AG09319 (cell line): ENCODE data around the gene SLC10A1.

Experiments
- DNase-seq: peaks from one replicate; pipeline ENCODE4 v3.0.0-alpha.2; 2010; ENCODE audit warnings: low read depth; ENCODE audit errors: extremely low read depth
- TF ChIP-seq, protein P1 (sequence below): IDR thresholded peaks from 2 replicates; pipeline ENCODE4 v1.5.1; 2011; ENCODE audit warnings: low read depth, mild to moderate bottlenecking, inconsistent platforms, low read length, moderate library complexity

SLC10A1 gene

DNA sequence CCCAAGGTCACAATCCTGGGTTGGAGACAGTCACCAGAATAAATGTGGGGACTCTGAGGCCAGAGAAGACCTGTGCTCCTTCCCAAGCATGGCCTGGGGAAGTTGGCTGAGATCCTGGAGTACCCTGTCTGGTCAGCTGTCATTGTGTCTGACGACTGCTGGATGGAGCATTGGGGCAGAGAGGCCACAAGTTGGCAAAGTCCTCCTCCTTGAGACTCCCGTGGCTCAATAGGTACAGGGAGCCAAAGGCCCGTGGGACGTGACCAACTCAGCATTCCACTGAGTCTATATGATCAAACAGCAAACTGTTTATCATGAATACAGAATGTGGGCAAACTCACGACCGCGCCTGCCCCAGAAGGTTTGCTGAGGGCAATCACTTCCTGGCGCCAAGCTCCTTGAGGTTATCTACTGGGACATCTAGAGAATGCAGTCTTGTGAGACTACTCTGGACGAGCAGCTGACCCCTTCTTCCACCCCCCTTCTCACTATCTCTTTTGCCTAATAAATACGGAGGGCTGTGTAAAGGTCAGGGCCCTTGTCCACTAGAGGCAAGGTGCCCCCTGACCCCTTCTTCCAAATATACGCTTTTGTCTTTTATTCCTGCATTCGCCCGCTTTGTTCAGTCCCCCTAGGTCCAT, 14.3 kb upstream of the SLC10A1 start:
- DNase-seq = no peak
- TF ChIP-seq, protein P1, sequence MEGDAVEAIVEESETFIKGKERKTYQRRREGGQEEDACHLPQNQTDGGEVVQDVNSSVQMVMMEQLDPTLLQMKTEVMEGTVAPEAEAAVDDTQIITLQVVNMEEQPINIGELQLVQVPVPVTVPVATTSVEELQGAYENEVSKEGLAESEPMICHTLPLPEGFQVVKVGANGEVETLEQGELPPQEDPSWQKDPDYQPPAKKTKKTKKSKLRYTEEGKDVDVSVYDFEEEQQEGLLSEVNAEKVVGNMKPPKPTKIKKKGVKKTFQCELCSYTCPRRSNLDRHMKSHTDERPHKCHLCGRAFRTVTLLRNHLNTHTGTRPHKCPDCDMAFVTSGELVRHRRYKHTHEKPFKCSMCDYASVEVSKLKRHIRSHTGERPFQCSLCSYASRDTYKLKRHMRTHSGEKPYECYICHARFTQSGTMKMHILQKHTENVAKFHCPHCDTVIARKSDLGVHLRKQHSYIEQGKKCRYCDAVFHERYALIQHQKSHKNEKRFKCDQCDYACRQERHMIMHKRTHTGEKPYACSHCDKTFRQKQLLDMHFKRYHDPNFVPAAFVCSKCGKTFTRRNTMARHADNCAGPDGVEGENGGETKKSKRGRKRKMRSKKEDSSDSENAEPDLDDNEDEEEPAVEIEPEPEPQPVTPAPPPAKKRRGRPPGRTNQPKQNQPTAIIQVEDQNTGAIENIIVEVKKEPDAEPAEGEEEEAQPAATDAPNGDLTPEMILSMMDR = no peak

DNA sequence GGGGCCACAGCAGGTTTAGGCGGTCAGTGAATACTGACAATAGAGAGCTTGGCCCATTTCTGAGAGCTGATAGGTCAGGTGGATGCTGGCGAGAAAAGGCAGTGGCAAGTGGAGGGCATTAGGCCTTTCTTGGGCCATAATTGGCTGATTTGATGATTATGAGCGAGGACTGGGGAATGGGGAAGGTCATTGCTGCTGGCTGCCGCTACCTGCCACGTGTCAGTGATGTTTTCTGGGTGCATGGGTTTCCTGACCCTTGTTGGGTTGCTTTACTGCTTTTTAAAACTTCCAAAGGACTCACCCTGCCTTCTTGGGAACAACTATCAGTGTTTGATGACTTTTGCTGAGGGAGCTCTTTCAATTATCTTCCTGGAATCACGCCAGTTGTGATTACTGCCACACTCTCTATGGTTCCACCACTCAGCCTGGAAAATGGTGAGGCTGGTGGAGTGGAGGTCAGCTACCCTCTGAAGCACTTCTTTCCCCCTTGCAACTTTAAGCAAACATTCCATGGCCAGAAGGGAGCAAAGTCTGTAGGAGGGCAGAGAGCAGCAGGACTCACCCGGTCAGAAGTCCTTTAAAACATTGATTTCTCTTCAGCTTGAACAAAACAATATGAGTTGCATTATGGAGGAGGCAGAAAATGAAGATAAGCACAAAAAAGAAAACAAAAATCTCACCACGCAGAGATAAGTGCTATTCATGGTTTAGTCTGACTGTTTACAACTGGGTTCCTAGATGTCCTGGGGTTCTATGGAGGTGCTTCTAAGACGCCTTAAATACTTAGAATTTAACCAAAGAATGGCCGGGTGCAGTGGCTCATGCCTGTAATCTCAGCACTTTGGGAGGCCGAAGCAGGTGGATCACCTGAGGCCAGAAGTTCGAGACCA, 12.1 kb upstream of the SLC10A1 start:
- DNase-seq = no peak
- TF ChIP-seq, protein P1 = no peak

DNA sequence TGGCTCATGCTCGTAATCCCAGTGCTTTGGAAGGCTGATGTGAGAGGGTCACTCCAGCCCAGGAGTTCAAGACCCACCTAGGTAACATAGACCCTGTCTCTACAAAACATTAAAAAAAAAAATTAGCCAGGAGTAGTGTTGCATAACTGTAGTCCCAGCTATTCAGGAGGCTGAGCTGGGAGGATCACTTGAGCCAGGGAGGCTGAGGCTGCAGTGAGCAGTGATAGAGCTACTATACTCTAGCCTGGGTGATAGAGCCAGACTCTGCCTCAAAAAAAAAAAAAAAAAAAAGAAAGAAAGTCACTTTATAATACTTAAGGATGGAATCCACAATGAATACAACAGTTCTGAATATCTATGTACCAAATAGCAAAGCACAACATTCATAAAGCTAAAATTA, 10.2 kb upstream of the SLC10A1 start:
- TF ChIP-seq, protein P1 = no peak
- DNase-seq = no peak

DNA sequence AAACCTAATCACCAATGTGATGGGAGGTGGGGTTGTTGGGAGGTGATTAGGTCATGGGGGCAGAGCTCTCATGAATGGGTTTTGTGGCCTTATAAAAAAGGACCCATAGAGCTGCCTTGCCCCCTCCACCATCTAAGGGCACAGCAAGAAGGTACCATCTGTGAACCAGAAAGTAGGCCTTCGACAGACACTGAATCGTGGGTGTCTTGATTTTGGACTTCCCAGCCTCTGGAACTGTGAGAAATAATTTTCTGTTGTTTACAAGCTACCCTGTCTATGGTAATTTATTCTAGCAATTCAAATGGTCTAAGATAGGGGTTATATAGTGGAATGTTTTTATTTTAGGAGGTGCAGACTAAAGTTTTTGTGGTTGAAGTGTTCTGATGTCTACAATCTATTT, 7.9 kb upstream of the SLC10A1 start:
- TF ChIP-seq, protein P1 = no peak
- no peak for DNase-seq

DNA sequence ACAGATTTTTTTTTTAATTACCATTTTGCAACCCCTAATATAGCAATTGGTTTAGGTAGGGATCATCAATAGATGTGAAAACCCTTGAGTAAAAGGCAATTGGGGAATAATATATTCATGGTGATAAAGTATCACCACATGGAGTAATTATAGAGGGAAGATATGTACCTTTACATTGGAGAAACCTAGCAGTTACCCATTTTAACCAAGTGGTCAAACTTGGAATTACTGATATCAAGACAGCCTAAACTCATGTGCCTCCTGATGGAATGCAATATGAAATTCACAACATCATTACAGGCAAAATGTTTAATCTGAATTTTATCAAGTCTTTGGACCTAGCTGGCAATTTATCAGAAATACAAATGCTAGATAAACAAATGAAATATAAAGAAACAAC, 6.7 kb upstream of the SLC10A1 start:
- TF ChIP-seq, protein P1 = no peak
- no peak for DNase-seq

DNA sequence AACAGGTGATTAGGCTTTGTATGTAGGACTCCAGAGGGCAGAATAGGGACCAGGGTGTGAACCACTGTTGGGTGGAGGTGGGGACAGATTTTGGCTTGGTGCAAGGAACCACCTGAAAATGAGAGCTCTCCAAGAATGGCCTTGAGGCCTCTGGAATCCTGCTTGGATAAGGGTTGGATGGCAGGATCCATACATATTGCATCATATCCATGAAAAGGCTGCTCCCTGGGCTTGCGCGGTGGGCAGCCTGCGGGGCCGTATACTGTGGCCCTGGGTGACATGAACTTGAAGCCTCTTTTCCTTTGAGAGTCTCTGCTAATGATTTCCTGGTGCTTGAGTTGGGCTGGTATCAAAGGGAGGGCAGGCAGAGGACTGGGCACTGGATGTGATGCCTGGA, 1.3 kb upstream of the SLC10A1 start:
- TF ChIP-seq, protein P1 = no peak
- DNase-seq = no peak
